Measurements from ENCODE around the gene KBTBD7.

Gene KBTBD7

GRCh38 chr13:41212881-41213280 lies 18.5 kb upstream of the KBTBD7 start (continued):
- TF ChIP-seq RARB (CRISPR knock-in tag; IDR thresholded peaks at IDR 0.05): no peak

GRCh38 chr13:41211062-41211461 lies 16.7 kb upstream of the KBTBD7 start:
- no peak for ATAC-seq
- TF ChIP-seq PATZ1 (CRISPR knock-in tag; IDR thresholded peaks at IDR 0.05; ENCODE audit: borderline replicate concordance) (no peak), CREB5 (CRISPR knock-in tag; IDR thresholded peaks at IDR 0.05; ENCODE audit: low read depth) (no peak), CSDC2 (CRISPR knock-in tag; IDR thresholded peaks at IDR 0.05) (no peak), SNAI2 (CRISPR knock-in tag; IDR thresholded peaks at IDR 0.05) (no peak), ZNF565 (CRISPR knock-in tag; conservative IDR thresholded peaks at IDR 0.05; ENCODE audit: low read depth) (no peak), PPARA (CRISPR knock-in tag; IDR thresholded peaks at IDR 0.05; ENCODE audit: borderline replicate concordance) (no peak), ESRRG (CRISPR knock-in tag; IDR thresholded peaks at IDR 0.05) (no peak), OSR1 (CRISPR knock-in tag; IDR thresholded peaks at IDR 0.05) (no peak)

- no peak for ATAC-seq
- no peak for TF ChIP-seq ESRRG (CRISPR knock-in tag; IDR thresholded peaks at IDR 0.05)
- TF ChIP-seq BACH2 (CRISPR knock-in tag; IDR thresholded peaks at IDR 0.05; ENCODE audit: borderline replicate concordance): no peak
- no peak for TF ChIP-seq POU6F1 (CRISPR knock-in tag; IDR thresholded peaks at IDR 0.05; ENCODE audit: borderline replicate concordance, low read depth)
- TF ChIP-seq CSDC2 (CRISPR knock-in tag; IDR thresholded peaks at IDR 0.05): no peak
- no peak for TF ChIP-seq TCF4 (CRISPR knock-in tag; IDR thresholded peaks at IDR 0.05; ENCODE audit: borderline replicate concordance)
- TF ChIP-seq ISL1 (CRISPR knock-in tag; IDR thresholded peaks at IDR 0.05): no peak
- TF ChIP-seq ZNF565 (CRISPR knock-in tag; conservative IDR thresholded peaks at IDR 0.05; ENCODE audit: low read depth): no peak
- no peak for TF ChIP-seq GLIS3 (CRISPR knock-in tag; IDR thresholded peaks at IDR 0.05)
- no peak for TF ChIP-seq SNAI2 (CRISPR knock-in tag; IDR thresholded peaks at IDR 0.05)
- TF ChIP-seq PATZ1 (CRISPR knock-in tag; IDR thresholded peaks at IDR 0.05; ENCODE audit: borderline replicate concordance): no peak
- TF ChIP-seq OSR1 (CRISPR knock-in tag; IDR thresholded peaks at IDR 0.05): no peak
- TF ChIP-seq ZNF8 (CRISPR knock-in tag; IDR thresholded peaks at IDR 0.05): no peak
Measured at GRCh38 chr13:41206467-41206866, 12.1 kb upstream of the KBTBD7 start.

- no peak for TF ChIP-seq TCF4 (CRISPR knock-in tag; IDR thresholded peaks at IDR 0.05; ENCODE audit: borderline replicate concordance)
- no peak for TF ChIP-seq CSRNP3 (CRISPR knock-in tag; IDR thresholded peaks at IDR 0.05)
- no peak for TF ChIP-seq OSR1 (CRISPR knock-in tag; IDR thresholded peaks at IDR 0.05)
- no peak for TF ChIP-seq ISL1 (CRISPR knock-in tag; IDR thresholded peaks at IDR 0.05)
- no peak for TF ChIP-seq ZNF70 (CRISPR knock-in tag; IDR thresholded peaks at IDR 0.05)
- TF ChIP-seq SNAI2 (CRISPR knock-in tag; IDR thresholded peaks at IDR 0.05): no peak
- TF ChIP-seq ESRRG (CRISPR knock-in tag; IDR thresholded peaks at IDR 0.05): no peak
- no peak for TF ChIP-seq ZNF8 (CRISPR knock-in tag; IDR thresholded peaks at IDR 0.05)
- TF ChIP-seq ARNTL (CRISPR knock-in tag; IDR thresholded peaks at IDR 0.05; ENCODE audit: borderline replicate concordance, low read depth): no peak
- no peak for TF ChIP-seq BACH2 (CRISPR knock-in tag; IDR thresholded peaks at IDR 0.05; ENCODE audit: borderline replicate concordance)
- TF ChIP-seq ZC3H10 (CRISPR knock-in tag; IDR thresholded peaks at IDR 0.05): no peak
- TF ChIP-seq PATZ1 (CRISPR knock-in tag; IDR thresholded peaks at IDR 0.05; ENCODE audit: borderline replicate concordance): no peak
- no peak for TF ChIP-seq ZFP30 (CRISPR knock-in tag; IDR thresholded peaks at IDR 0.05)
- no peak for ATAC-seq
Measured at GRCh38 chr13:41203810-41204209, 9.4 kb upstream of the KBTBD7 start.

Data from SK-N-SH treated with all-trans-retinoic acid at 6 μM for 48 hours (cell line).